K562 (cell line): ENCODE results near the gene VEGFB. TPM values are rescaled to one million over a fixed set of nuclear protein-coding genes. Genes with fewer than 3 reads are reported as not detected.
A peak's percentile ranks its signal among the peaks of the same experiment; 100 is the strongest.

Experiments
- ATF2 ChIP-seq: sonication (generic); formaldehyde crosslinking; IDR thresholded peaks from 2 replicates; pipeline ENCODE4 v1.8.1; 2022; ENCODE audit warnings: missing genetic modification reagents
- CLOCK ChIP-seq: fragments of 250-450 bp; sonication (Bioruptor Pico); IDR thresholded peaks from 2 replicates; pipeline ENCODE4 v1.4.0; 2020; ENCODE audit warnings: mild to moderate bottlenecking, moderate library complexity, borderline replicate concordance
- EP400 ChIP-seq: fragments of 450-650 bp; IDR thresholded peaks from 2 replicates; pipeline ENCODE4 v1.6.1; 2017; ENCODE audit warnings: antibody characterized with exemption, mild to moderate bottlenecking, moderate library complexity
- HES1 ChIP-seq: fragments of 450-650 bp; IDR thresholded peaks from 2 replicates; pipeline ENCODE4 v1.6.1; 2016; ENCODE audit warnings: low read depth, mild to moderate bottlenecking, moderate library complexity
- HEY1 ChIP-seq: fragments of 250-450 bp; sonication (Bioruptor Pico); IDR thresholded peaks from 2 replicates; pipeline ENCODE4 v1.5.0; 2020; ENCODE audit warnings: mild to moderate bottlenecking, moderate library complexity, borderline replicate concordance
- HMG20A ChIP-seq: fragments of 450-650 bp; formaldehyde crosslinking; conservative IDR thresholded peaks from 2 replicates; pipeline ENCODE4 v1.4.0; 2020; ENCODE audit warnings: mild to moderate bottlenecking, mixed read lengths
- HNRNPK ChIP-seq: fragments of 200-400 bp; formaldehyde crosslinking; IDR thresholded peaks from one replicate; pipeline ENCODE4 v1.6.1; 2018; ENCODE audit warnings: mild to moderate bottlenecking, low read depth, low read length; ENCODE audit not compliant: poor library complexity, severe bottlenecking
- HSF4 ChIP-seq: fragments of 250-450 bp; sonication (Bioruptor Pico); IDR thresholded peaks from 2 replicates; pipeline ENCODE4 v2.1.2; 2022; ENCODE audit warnings: mild to moderate bottlenecking, moderate library complexity, borderline replicate concordance
- ILF3 ChIP-seq: fragments of 450-650 bp; IDR thresholded peaks from 2 replicates; pipeline ENCODE4 v1.6.1; 2018; ENCODE audit warnings: antibody characterized with exemption, mild to moderate bottlenecking, moderate library complexity, borderline replicate concordance
- SMC3 ChIP-seq: conservative IDR thresholded peaks from 2 replicates; pipeline ENCODE4 v1.6.1; 2011; ENCODE audit warnings: low read depth, low read length, improper control_type of control experiment; ENCODE audit not compliant: insufficient read depth
- SNAPC5 ChIP-seq: fragments of 250-450 bp; sonication (Bioruptor Pico); IDR thresholded peaks from 2 replicates; pipeline ENCODE4 v1.8.0; 2021; ENCODE audit warnings: moderate library complexity, mild to moderate bottlenecking, inconsistent platforms
- STAG1 ChIP-seq: sonication (generic); formaldehyde crosslinking; IDR thresholded peaks from 2 replicates; pipeline ENCODE4 v1.5.0; 2020; ENCODE audit warnings: missing genetic modification reagents, borderline replicate concordance
- THRB ChIP-seq: fragments of 450-650 bp; formaldehyde crosslinking; conservative IDR thresholded peaks from 2 replicates; pipeline ENCODE4 v1.4.0; 2022; ENCODE audit warnings: mild to moderate bottlenecking, missing genetic modification characterization
- USF2 ChIP-seq: sonication (generic); formaldehyde crosslinking; IDR thresholded peaks from 2 replicates; pipeline ENCODE4 v1.5.0; 2020; ENCODE audit warnings: missing genetic modification reagents
- ZBTB2 ChIP-seq: fragments of 450-650 bp; IDR thresholded peaks from 2 replicates; pipeline ENCODE4 v1.6.1; 2016; ENCODE audit warnings: antibody characterized with exemption
- ZNF12 ChIP-seq: sonication (generic); formaldehyde crosslinking; IDR thresholded peaks from 2 replicates; pipeline ENCODE4 v1.4.0; 2020; ENCODE audit warnings: mild to moderate bottlenecking, missing genetic modification reagents
- ZNF140 ChIP-seq: fragments of 250-450 bp; sonication (Bioruptor Pico); IDR thresholded peaks from 2 replicates; pipeline ENCODE4 v1.8.0; 2021; ENCODE audit warnings: moderate library complexity, mild to moderate bottlenecking, inconsistent platforms
- ZNF668 ChIP-seq: fragments of 250-450 bp; sonication (Bioruptor Pico); IDR thresholded peaks from 2 replicates; pipeline ENCODE4 v1.8.0; 2022; ENCODE audit warnings: mild to moderate bottlenecking, inconsistent platforms
- polyA plus RNA-seq, 8 experiments: library from polyadenylated mRNA; depleted of rRNA in 4 of 8; stranded (reverse) in 5 of 8; unstranded in 3 of 8; fragments of >200 nt; fragmentation: Nextera tagmentation in 2 of 8; fragmentation: Illumina TruSeq in 1 of 8; extraction: Ambion mirVana in 2 of 8; extraction: Trizol in 1 of 8; gene quantifications; 2 replicates each; pipeline versions ENCODE4 v1.2.1 to v1.2.3, GENCODE V29; 2011 to 2014; ENCODE audit warnings: inconsistent platforms in 1 of 8, missing spikeins in 1 of 8
- total RNA-seq, 7 experiments: library from RNA; depleted of rRNA in 6 of 7; stranded (reverse); fragments of >200 nt in 6 of 7; fragmentation: Illumina TruSeq in 2 of 7; extraction: Trizol in 2 of 7; gene quantifications; 2 replicates each; pipeline versions ENCODE4 v1.2.1 to v1.2.3, GENCODE V29; 2011 to 2021; ENCODE audit warnings: low replicate concordance in 1 of 7

The VEGFB gene
- total and polyA plus RNA-seq, 9 of the 15 experiments (the other 6 are each of a cell fraction or from before 2014, with no cell fraction given): 11.0 to 83.4 (median 25.7) TPM

GRCh38 chr11:64230171-64230984, 4.0 kb upstream of the VEGFB start, which contains the start of gene DNAJC4 (continued):
- TF ChIP-seq ATF2 (no peak), HMG20A (CRISPR knock-in tag) (no peak), USF2 (CRISPR knock-in tag) (no peak), CLOCK (no peak), ILF3 (no peak), HES1 (no peak), EP400 (0 out of 2 replicates have a peak, but pooled peaks have one; percentile 44), HEY1 (CRISPR knock-in tag) (no peak), HNRNPK (no peak), ZNF140 (CRISPR knock-in tag) (no peak), STAG1 (CRISPR knock-in tag) (no peak), THRB (CRISPR knock-in tag) (no peak), ZNF668 (CRISPR knock-in tag) (no peak), ZBTB2 (0 out of 2 replicates have a peak, but pooled peaks have one; percentile 4), SMC3 (no peak), HSF4 (CRISPR knock-in tag) (no peak), ZNF12 (CRISPR knock-in tag) (peak; percentile 69; the same call in 1 of the 2 replicates), SNAPC5 (no peak)
